ENCODE measurements around the gene CD44.
A peak's percentile ranks its signal among the peaks of the same experiment; 100 is the strongest.

Gene CD44

GRCh38 chr11:35177370-35177769 is 38.4 kb downstream of the CD44 start:
- no peak for DNase-seq (ENCODE audit: low read depth)

- no peak for DNase-seq (ENCODE audit: low read depth)
Observed at GRCh38 chr11:35178067-35178805, 39.3 kb downstream of the CD44 start.

GRCh38 chr11:35178873-35179272 is 39.9 kb downstream of the CD44 start:
- DNase-seq (ENCODE audit: low read depth): no peak

GRCh38 chr11:35179466-35180135 is 40.6 kb downstream of the CD44 start:
- no peak for DNase-seq (ENCODE audit: low read depth)

- DNase-seq (ENCODE audit: low read depth): peak; percentile 53
Observed at GRCh38 chr11:35180317-35181233, 41.6 kb downstream of the CD44 start.

GRCh38 chr11:35182317-35182939 is 43.5 kb downstream of the CD44 start:
- no peak for DNase-seq (ENCODE audit: low read depth)

GRCh38 chr11:35183326-35183925 is 44.5 kb downstream of the CD44 start:
- no peak for DNase-seq (ENCODE audit: low read depth)

- DNase-seq (ENCODE audit: low read depth): no peak
Observed at GRCh38 chr11:35185696-35186095, 46.7 kb downstream of the CD44 start.

GRCh38 chr11:35187996-35188395 is 49.0 kb downstream of the CD44 start:
- DNase-seq (ENCODE audit: low read depth): no peak

- no peak for DNase-seq (ENCODE audit: low read depth)
Observed at GRCh38 chr11:35190804-35191348, 51.9 kb downstream of the CD44 start.

GRCh38 chr11:35192347-35192746 is 53.4 kb downstream of the CD44 start:
- no peak for DNase-seq (ENCODE audit: low read depth)

- no peak for DNase-seq (ENCODE audit: low read depth)
Observed at GRCh38 chr11:35193767-35194166, 54.8 kb downstream of the CD44 start.

GRCh38 chr11:35197292-35197691 is 58.3 kb downstream of the CD44 start:
- no peak for DNase-seq (ENCODE audit: low read depth)

GRCh38 chr11:35200811-35201341 is 61.9 kb downstream of the CD44 start:
- DNase-seq (ENCODE audit: low read depth): no peak

GRCh38 chr11:35204614-35205013 is 65.6 kb downstream of the CD44 start:
- DNase-seq (ENCODE audit: low read depth): no peak

GRCh38 chr11:35206616-35207015 is 67.6 kb downstream of the CD44 start:
- no peak for DNase-seq (ENCODE audit: low read depth)

- DNase-seq (ENCODE audit: low read depth): no peak
Observed at GRCh38 chr11:35207471-35208403, 68.8 kb downstream of the CD44 start.

GRCh38 chr11:35208795-35209194 is 69.8 kb downstream of the CD44 start:
- DNase-seq (ENCODE audit: low read depth): no peak

GRCh38 chr11:35210876-35211546 is 72.0 kb downstream of the CD44 start:
- no peak for DNase-seq (ENCODE audit: low read depth)

- no peak for DNase-seq (ENCODE audit: low read depth)
Observed at GRCh38 chr11:35211952-35212351, 73.0 kb downstream of the CD44 start.

Measured in GM04504 (cell line).